ENCODE measurements around the gene PTPN1.

DNA sequence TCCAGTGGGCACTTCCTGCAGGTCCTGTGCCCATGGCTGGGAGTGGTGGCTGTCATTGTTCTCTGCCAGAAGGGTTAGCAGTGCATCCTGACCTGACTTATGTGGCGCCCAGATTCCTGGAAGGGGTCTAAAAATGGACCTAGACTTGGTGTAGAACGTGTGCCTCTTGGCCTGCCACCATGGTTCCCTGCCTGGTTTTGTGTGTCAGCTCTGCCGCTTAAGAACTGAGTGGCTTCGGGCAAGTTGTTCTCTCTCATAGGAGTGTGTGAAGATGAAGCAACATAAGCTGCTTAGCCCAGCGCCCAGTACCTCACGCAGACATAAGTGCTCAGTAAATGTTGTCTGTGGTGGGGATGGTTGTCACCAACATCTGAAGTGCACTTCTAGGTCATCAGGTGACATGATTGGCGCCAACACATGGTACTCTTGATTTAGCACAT is 52.1 kb downstream of the PTPN1 start:
- TF ChIP-seq HIVEP1 (CRISPR knock-in tag; IDR thresholded peaks at IDR 0.05) (no peak), POLR2AphosphoS5 (IDR thresholded peaks at IDR 0.05; ENCODE audit: low read depth, low read length) (no peak), CCAR2 (optimal IDR thresholded peaks at IDR 0.05; ENCODE audit: low read depth, low read length) (no peak), ZNF792 (CRISPR knock-in tag; IDR thresholded peaks at IDR 0.05) (no peak), ZNF431 (CRISPR knock-in tag; IDR thresholded peaks at IDR 0.05; ENCODE audit: borderline replicate concordance, low read depth) (no peak), ZNF335 (CRISPR knock-in tag; IDR thresholded peaks at IDR 0.05) (no peak), RAD51 (IDR thresholded peaks at IDR 0.05; ENCODE audit: borderline replicate concordance) (no peak), ZNF350 (CRISPR knock-in tag; IDR thresholded peaks at IDR 0.05; ENCODE audit: borderline replicate concordance, low read depth) (no peak)
- TF ChIP-seq, protein P1, sequence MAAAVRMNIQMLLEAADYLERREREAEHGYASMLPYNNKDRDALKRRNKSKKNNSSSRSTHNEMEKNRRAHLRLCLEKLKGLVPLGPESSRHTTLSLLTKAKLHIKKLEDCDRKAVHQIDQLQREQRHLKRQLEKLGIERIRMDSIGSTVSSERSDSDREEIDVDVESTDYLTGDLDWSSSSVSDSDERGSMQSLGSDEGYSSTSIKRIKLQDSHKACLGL (CRISPR knock-in tag; IDR thresholded peaks at IDR 0.05), result no peak
- TF ChIP-seq, protein P2, sequence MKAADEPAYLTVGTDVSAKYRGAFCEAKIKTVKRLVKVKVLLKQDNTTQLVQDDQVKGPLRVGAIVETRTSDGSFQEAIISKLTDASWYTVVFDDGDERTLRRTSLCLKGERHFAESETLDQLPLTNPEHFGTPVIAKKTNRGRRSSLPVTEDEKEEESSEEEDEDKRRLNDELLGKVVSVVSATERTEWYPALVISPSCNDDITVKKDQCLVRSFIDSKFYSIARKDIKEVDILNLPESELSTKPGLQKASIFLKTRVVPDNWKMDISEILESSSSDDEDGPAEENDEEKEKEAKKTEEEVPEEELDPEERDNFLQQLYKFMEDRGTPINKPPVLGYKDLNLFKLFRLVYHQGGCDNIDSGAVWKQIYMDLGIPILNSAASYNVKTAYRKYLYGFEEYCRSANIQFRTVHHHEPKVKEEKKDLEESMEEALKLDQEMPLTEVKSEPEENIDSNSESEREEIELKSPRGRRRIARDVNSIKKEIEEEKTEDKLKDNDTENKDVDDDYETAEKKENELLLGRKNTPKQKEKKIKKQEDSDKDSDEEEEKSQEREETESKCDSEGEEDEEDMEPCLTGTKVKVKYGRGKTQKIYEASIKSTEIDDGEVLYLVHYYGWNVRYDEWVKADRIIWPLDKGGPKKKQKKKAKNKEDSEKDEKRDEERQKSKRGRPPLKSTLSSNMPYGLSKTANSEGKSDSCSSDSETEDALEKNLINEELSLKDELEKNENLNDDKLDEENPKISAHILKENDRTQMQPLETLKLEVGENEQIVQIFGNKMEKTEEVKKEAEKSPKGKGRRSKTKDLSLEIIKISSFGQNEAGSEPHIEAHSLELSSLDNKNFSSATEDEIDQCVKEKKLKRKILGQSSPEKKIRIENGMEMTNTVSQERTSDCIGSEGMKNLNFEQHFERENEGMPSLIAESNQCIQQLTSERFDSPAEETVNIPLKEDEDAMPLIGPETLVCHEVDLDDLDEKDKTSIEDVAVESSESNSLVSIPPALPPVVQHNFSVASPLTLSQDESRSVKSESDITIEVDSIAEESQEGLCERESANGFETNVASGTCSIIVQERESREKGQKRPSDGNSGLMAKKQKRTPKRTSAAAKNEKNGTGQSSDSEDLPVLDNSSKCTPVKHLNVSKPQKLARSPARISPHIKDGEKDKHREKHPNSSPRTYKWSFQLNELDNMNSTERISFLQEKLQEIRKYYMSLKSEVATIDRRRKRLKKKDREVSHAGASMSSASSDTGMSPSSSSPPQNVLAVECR (CRISPR knock-in tag; IDR thresholded peaks at IDR 0.05; ENCODE audit: borderline replicate concordance), result no peak
- TF ChIP-seq, protein P3, sequence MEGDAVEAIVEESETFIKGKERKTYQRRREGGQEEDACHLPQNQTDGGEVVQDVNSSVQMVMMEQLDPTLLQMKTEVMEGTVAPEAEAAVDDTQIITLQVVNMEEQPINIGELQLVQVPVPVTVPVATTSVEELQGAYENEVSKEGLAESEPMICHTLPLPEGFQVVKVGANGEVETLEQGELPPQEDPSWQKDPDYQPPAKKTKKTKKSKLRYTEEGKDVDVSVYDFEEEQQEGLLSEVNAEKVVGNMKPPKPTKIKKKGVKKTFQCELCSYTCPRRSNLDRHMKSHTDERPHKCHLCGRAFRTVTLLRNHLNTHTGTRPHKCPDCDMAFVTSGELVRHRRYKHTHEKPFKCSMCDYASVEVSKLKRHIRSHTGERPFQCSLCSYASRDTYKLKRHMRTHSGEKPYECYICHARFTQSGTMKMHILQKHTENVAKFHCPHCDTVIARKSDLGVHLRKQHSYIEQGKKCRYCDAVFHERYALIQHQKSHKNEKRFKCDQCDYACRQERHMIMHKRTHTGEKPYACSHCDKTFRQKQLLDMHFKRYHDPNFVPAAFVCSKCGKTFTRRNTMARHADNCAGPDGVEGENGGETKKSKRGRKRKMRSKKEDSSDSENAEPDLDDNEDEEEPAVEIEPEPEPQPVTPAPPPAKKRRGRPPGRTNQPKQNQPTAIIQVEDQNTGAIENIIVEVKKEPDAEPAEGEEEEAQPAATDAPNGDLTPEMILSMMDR (CRISPR knock-in tag; IDR thresholded peaks at IDR 0.05), result no peak
- TF ChIP-seq, protein P4, sequence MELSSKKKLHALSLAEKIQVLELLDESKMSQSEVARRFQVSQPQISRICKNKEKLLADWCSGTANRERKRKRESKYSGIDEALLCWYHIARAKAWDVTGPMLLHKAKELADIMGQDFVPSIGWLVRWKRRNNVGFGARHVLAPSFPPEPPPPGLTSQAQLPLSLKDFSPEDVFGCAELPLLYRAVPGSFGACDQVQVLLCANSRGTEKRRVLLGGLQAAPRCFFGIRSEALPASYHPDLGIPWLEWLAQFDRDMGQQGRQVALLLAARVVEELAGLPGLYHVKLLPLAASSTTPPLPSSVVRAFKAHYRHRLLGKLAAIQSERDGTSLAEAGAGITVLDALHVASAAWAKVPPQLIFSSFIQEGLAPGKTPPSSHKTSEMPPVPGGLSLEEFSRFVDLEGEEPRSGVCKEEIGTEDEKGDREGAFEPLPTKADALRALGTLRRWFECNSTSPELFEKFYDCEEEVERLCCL (CRISPR knock-in tag; IDR thresholded peaks at IDR 0.05; ENCODE audit: borderline replicate concordance), result no peak
